HG02840 (cell line): ENCODE measurements around the gene BBS9.
"Not testable (repeated sequence)": the region's sequence is repeated elsewhere in the genome, so short reads cannot be mapped to it uniquely, and the experiment has no call there.

Experiments
- ATAC-seq: cut with Tn5 transposase; IDR thresholded peaks from one replicate; pipeline ENCODE4 v1.9.1; 2021; ENCODE audit warnings: mild to moderate bottlenecking, moderate library complexity, moderate number of reproducible peaks; ENCODE audit not compliant: unreplicated experiment, low FRiP score

Gene BBS9

DNA sequence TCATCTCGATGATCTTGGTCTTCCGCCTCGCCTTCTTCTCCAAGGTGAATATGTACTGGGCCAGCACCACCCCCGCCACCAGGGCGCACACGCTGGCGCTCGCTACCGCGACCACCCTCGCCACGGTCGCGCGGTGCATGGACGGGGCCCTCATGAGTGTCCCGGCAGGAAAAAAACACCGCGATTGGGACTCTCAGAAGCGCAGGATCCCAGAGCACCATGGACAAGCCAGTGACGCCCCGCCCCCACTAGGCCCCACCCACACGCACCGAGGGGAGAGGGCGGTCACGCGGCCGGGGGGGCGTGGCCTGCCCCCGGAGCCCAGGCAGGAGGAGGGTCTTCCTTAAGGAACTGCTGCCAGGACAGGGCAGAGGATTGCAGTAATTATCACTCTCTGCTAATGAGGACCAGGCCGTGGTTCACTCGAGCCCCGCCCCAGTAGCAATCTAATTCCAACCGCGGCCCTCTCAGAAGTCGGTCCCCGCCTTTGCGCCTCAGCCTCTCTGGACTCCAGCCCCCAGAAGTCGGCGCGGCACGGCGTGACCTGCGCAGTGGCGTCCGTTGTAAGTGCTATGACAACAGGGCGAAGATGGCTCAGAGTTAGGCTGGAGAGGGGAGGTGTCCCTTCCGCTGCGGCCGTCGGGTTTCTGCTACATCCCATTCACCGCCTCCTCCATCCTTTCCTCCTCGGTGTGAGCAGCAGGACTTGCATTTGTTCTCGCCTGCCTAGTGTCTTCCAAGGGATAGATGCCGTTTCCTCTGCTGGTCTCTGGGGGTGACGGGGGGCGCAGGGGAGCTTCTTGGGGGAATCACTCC, at the start of gene BBS9:
TSS of gene BBS9 (plus strand) at position 575 of the 816 bp plus-strand sequence. CDS start 16,689 bp downstream, outside the sequence.
- ATAC-seq, result peak; percentile 100

DNA sequence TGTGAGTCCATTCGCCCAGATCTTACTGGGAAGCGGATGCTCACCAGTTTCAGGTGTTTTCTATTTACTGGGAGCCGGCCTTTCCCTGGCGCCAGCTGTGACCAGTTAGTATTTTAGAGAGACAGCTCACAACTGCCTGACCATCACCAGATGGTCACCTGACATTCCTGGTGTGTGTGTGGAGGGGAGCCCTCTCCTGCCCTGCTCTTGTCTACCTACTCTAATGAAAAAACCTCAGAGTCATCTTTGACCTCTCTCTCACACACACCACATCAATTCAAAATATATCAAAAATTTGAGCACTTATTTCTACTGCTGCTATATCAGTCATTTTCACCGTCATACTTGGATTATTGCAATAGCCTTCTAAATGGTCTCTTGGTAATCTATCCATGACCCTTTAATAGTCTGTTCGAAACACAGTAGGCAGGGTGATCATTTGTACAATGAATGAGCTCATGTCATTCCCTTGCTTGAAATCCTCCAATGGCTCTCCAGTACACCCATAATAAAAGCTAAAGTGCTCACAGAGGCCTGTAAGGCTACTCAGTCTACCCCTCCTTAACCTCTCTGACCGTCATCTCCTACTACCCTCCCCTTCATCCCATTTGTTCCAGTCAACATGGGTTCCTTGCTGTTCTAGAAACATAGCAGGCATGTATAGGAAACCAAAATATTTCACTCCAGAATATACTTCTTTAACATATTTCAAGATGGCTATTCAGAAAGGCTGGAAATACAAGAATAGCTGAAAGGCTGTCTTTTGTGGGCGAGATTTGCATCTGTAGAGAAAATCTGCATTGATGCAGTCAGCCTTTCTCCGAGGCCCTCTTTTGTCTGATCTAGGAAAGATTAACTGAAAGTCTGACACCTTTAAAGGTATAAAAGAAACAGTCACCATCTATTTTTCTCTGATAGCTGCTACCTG, 49.3 kb upstream of the BBS9 start:
- ATAC-seq, result no peak

DNA sequence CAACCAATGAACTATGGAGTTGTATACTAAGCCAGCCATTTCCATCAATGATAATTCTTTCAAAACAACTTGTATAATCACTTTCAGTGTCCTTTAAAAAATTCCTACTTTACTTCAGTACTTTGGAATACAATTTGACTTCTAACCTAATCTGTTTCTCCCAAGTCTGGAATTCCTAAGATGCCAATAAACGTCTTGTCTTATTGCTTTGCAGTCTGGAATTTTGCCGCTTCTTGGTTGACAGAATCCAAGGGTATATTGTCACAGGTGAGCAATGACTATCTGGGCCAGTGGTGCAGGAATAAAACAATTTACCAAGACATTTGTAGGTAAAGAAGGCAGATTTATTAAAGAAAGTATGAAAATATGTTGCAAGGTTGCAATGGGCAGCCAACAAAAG, 42.0 kb upstream of the BBS9 start:
- no peak for ATAC-seq

DNA sequence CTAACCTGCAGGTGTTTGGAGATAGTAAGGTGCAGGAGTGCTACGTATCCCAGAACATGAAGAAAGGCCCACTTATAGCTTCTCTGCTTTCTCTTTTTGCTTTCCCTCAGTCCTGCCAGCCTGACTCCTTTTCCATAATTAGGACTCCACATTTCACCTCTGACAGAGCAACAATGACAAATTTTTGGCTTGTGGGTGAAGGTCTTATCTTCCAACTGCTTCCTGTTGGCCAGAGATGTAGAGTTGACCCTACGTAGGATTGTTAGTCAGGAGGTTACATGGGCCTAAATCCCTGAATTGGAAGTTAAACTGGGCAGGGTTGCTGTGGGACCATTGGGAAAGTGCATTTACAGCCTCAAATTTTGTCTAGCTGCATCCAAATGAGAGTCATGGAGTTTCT, 41.5 kb upstream of the BBS9 start:
- ATAC-seq, result no peak

DNA sequence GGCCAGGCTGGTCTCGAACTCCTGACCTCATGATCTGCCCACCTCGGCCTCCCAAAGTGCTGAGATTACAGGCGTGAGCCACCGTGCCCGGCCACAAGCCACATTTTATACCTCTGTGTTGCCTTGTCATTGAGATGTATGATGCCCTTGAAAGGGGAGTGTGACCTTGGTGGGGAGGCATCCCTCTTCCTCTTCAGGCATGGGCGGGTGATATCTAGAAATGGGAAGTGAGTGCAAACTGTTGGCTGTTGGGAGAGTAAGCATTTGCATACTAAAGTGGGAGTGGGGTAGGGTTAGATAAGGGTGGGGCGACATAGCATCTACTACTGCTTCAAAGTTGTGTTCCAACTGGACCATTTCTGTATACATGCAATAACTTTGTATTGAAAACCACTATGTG, 40.2 kb upstream of the BBS9 start:
- ATAC-seq, result no peak

DNA sequence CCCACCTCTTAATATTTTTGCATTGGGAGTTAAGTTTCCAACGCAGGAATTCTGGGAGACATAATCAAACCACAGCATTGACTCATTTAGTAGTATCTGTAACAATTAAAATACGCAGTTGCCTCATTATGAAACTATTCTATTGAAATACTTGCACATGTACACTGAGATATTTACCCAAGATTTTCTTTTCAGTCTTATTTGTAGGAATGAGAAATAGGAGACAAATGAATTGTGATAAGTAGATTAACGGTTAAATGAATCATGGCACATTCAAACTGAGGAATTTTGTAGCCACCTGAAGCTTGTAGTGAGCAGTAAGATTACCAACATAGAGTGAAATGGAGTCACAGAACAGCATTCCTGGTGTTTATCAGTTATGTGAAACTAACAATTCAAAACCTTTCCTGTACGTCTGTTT, 38.2 kb upstream of the BBS9 start:
- ATAC-seq, result no peak

DNA sequence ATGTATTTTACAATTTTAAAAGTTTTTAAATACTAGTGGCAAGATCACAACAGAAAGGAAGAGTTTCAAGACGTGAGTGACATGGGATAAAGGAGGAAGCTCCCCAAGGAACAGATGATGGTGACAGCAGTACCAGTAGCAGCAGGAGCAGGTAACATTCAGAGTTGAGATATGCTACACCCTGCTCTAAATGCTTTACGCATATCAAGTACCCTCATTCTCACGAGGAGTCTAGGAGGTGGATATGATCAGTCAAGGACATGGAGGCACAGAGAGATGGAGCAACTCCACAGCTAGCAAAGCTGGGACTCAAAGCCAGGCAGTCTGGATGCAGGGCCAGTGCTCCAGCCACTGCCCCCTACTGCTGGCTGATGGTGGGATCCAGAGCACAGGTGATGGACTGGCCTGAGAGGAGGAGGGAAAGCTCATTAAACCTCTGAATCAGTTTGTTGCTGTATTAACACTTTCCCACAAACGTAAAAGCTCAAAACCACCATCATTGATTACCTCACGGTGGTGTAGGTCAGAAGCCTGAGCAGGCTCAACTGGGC, 37.6 kb upstream of the BBS9 start:
- no peak for ATAC-seq

DNA sequence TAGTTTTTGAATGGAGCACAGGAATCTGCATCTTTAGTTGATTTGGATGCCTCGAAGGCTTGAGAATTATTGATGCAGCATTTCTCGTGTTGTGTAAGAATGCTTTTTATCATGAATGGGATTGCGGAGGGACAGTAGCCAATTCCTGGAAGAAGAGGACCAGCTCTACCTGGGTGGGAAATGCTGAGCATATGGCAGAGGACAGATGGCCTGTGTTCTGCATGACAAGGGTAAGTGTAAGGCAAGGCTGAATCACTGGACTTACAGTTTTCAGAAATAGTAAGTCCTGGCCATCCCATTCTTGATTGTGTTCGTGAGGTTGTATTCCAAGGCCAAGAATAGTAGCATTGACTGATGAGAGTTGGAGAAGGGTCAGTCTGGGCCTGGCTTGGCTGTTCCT, 36.1 kb upstream of the BBS9 start:
- ATAC-seq, result no peak

DNA sequence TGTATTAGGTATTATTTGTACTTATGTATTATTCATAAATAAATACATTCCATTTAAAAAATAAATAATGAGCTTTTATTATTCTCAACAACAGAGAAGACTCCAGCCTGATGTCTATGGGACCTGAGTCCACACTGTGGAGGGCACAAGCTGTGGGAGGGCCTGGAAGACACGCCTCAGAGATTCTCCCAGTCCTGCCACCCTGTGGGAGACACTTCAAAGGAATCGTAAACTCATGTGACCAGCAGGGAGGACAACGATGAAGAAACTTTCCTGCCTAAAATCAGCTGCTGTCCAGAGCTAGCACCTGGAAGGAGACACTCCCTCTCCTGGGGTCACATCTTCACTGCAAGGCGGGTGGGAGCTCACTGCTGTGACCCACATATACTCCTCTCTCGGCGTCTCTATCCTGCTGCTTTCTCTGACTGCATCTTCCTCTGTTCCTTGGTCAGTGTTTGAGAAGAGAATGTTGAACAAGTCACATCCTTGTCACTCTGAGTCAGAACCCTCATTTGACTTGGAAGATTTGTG, 34.6 kb upstream of the BBS9 start:
- not testable (repeated sequence) for ATAC-seq

DNA sequence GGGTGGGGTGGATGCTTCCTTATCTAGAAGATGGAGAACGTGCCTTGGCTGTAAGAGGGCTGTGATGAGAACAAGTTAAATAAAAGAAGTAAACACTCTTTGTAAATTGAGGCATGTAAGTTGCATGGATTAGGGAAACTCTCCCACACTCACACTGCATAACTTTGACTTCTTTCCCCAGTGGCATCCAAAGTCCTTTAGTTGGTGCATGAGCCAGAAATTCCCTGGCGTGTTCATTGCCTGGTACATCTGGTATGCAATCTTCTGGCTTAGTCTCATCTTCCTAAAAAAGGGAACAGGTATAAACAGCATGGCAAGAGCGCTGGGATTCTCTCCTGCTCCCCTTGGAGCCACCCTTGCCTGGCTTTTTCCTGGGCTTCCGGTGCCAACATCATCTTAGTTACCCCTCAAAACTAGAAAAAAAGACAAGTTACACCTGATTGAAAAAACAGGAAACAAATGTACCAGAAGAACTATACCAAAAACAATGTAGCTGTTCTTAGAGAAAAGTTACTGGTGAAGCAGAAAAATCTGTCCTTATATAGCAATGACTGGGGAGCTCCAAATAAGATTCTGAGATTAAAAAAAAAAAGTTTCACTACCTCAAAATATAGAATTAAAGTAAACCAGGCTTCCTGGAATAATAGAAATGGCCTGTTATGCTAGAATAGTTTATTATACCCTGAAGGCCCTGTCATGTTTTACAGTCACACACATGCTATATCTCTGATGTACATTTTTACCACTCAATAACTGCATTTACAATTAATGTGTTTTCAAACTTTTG, 30.0 kb upstream of the BBS9 start:
- no peak for ATAC-seq

DNA sequence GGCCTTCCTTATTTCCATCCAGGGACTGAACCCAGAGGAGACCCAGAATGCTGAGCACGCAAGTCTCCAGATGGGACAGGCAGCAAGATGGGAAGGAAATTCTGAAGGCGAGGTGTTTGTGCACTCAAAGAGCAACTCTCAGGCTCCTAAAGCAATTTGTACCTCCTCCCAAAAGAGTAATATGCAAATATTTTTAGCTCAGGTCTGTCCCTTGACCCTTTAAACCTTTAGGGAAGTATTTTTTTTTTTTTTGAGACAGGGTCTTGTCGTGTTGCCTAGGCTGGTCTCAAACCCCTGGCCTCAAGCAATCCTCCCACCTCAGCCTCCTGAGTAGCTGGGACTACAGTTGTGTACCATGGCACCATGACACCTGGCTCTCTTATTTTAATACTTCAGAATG, 28.6 kb upstream of the BBS9 start:
- ATAC-seq, result no peak

DNA sequence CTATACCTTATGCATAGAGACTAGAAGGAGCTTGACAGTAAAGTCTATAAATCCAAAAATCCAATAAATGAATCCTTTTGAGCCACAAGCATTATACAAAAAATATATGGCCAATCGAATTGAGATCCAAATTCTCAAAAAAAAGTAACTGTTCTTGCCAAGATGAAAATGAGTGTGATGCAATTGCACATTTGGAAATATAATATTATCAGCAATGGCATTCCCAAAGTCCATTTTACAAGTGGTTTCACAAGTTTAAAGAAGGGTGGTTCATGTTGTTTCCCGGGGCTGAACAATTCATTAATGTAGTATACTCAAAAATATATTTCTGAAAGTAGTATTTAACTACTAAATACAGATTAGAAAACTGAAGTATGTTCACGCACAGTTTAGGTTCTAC, 27.5 kb upstream of the BBS9 start:
- ATAC-seq, result no peak

DNA sequence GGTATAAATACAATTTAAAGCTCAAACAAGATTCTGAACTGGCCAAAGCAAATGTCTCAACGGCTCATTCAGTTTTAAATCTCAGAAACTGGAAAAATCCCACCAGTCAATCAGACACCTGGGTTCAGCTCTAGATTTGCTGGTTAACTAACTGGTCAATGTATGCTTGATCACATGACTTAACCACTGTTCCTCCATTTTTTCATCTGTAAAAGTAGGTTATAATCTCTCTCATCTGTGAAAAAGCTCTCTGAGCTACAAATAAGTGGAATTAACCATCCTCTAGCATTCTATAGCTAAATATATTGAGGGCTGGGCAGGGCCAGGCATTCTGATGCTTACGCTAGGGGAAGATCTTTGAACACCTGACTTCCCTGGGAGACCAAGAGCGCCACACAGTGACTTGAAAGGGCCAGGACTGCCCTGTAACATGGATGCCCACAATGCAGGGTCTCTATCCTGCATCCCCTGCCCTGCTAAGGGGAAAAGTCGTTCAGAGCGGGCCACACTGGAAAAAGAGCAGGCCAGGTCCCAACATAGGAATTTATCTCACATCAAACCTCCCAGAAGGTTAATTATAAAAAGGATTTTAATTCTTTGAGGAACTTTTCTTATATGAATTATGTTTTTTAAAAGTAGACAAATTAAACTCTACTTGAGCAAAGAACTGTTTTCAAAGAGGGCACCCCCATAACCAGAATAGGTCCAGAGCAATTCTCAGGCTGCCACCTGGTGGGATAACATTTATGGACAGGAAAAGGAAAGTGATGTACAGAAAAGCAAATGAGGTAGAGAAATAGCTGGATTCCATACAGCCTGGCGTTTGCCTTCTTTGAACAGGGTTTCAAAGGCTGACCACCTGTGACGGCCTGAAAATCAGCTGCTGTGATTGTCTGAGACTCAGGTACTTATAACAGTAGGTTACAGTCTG, 22.0 kb upstream of the BBS9 start:
- no peak for ATAC-seq

DNA sequence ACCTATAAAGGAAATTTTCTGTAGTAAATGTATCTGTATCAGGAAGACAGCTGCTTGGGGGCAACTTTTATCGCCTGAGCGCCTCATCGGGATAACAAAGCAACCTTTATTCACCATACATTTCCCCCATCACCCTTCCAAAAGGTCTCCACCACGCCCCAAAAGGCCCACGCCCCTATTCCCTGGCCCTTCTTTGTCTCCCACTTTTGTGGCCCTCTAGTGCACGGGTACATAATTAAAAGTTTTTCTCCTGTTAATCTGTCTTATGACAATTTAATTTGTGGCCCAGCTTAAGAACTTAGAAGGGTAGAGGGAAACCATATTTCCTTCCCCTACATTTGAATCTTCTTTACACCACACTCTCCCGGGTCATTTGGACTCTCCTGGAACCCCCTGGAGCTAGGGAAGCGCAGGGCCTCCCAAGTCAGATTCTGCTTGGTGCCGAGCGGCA, 20.8 kb upstream of the BBS9 start:
- peak; percentile 12 for ATAC-seq

DNA sequence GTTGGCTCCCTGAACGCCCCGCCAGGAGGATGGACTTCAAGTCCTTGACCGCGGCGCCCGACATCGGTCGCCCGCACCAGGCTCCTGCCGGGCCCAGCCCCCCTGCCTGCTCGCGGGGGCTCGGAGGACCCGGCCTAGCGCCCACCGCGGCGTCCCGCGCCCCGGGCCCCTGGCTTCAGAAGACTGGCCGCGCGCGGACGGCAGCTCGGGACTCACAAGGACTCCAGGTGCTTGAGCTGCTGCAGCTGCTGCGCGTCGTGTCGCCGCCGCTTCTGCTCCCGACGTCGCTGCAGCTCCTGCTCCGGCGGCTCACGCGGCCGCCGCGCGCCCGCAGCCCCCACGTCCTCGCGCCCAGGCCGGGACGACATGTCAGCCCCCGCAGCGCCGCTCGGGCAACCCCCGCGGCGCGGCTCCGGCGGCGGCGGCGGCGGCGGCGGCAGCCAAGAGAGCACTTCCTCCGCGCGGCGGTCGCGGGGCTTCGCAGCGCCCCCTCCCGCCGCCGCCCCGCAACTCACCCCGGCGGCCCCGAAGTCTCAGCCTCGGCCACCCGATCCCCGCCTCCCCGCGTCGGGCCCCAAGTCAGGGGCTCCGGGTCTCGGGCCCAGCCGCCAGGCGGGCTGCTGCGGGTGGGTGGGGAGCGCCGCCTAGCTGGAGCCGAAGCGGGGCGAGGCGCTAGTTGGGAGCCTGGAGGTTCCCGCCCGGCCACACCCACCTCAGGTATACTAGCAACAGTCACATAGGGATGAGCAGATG, 20.2 kb upstream of the BBS9 start, which contains the start of gene RP9:
TSS of gene RP9 (minus strand) at position 400 of the 753 bp plus-strand sequence. CDS start at position 368, 32 bp downstream.
- ATAC-seq, result peak; percentile 73

DNA sequence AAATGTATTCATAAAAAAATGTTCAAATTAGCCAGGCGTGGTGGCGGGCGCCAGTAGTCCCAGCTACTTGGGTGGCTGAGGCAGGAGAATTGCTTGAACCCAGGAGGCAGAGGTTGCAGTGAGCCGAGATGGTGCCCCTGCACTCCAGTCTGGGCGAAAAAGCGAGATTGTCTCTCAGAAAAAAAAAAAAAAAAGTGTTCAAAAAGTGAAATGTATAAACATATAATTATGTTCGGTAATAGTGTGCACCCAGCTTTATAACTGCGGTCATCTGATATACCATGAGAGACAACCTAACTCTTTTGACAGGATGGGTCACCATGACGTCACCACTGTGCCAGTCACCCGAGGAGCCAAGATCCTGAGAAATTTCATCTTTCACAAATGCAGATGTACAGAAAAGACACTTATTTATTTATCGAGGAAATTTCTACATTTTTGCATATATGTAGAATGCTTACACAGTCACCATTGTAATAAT, 19.6 kb upstream of the BBS9 start:
- no peak for ATAC-seq

DNA sequence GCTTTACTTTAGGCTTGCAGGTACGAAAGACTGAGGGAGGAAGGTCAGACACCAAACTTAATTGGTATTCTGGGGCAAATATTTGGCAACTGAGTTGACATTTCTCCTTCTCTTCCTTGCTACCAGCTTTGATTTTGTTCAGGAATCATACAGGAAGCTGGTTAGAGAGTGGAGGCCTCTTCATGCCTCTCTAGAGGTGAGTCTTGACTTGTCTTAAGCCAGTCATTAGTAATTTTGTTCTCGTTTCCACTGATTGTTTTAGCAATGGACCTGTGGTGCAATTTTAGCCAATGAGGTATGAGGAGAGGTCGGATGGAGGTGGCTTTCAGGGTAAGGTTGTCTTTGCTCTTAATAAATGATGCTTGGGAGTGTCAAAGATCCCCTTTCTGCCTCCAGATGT, 17.8 kb upstream of the BBS9 start:
- ATAC-seq, result no peak

DNA sequence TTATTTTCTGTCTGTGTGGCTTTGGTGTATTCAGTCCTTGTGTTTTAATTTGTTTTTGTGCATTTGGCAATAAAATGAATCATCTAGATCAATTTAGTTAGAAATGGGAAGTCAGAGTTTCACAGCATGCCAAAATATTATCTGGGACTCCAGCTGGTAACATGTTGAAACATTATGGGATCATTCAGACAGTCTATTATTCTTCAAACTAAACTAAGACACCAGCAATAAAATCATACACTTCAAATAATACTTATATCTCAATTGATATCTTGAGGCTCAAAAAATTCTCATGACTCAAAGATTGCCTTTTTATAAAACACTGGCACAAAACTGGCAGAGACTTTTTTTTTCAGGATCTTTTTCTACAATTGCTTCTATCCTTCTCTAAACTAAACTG, 14.4 kb upstream of the BBS9 start:
- ATAC-seq, result no peak
